ENCODE results near the gene SPACA6.

DNA sequence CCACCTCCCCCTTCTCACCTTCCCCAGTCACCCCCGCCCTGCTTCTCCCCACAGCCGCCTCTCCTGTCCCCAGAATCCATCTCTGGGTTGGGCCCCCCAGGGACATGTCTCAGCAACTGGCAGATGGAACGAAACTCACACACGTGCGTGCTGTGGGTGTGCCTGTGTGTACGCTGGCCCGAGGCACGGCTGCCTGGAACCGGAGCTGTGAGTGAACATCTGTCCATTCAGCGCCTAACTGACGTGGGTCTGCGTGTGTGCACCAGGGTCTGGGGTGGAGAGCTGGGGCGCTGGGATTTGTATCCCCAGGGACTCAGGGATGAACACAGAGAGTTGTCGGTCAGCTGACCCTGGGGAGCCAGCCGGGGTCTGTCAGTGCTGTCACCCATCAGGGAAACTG, 31.4 kb downstream of the SPACA6 start:
- TF ChIP-seq, protein P1, sequence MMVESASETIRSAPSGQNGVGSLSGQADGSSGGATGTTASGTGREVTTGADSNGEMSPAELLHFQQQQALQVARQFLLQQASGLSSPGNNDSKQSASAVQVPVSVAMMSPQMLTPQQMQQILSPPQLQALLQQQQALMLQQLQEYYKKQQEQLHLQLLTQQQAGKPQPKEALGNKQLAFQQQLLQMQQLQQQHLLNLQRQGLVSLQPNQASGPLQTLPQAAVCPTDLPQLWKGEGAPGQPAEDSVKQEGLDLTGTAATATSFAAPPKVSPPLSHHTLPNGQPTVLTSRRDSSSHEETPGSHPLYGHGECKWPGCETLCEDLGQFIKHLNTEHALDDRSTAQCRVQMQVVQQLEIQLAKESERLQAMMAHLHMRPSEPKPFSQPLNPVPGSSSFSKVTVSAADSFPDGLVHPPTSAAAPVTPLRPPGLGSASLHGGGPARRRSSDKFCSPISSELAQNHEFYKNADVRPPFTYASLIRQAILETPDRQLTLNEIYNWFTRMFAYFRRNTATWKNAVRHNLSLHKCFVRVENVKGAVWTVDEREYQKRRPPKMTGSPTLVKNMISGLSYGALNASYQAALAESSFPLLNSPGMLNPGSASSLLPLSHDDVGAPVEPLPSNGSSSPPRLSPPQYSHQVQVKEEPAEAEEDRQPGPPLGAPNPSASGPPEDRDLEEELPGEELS (CRISPR knock-in tag; IDR thresholded peaks at IDR 0.05), result no peak
- TF ChIP-seq, protein P2, sequence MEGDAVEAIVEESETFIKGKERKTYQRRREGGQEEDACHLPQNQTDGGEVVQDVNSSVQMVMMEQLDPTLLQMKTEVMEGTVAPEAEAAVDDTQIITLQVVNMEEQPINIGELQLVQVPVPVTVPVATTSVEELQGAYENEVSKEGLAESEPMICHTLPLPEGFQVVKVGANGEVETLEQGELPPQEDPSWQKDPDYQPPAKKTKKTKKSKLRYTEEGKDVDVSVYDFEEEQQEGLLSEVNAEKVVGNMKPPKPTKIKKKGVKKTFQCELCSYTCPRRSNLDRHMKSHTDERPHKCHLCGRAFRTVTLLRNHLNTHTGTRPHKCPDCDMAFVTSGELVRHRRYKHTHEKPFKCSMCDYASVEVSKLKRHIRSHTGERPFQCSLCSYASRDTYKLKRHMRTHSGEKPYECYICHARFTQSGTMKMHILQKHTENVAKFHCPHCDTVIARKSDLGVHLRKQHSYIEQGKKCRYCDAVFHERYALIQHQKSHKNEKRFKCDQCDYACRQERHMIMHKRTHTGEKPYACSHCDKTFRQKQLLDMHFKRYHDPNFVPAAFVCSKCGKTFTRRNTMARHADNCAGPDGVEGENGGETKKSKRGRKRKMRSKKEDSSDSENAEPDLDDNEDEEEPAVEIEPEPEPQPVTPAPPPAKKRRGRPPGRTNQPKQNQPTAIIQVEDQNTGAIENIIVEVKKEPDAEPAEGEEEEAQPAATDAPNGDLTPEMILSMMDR (IDR thresholded peaks at IDR 0.05), result no peak

Measured in WTC11 (cell line).